HepG2 (cell line): Measurements from ENCODE around the gene ATP5F1C. TPM values are rescaled to one million over a fixed set of nuclear protein-coding genes. Genes with fewer than 3 reads are reported as not detected.
A peak's percentile ranks its signal among the peaks of the same experiment; 100 is the strongest.

ENCODE experiments used
- ATAC-seq: fragments of 200-7000 bp; cut with Tn5 transposase; 3 replicates; pipeline ENCODE4 v1.9.1; 2020; ENCODE audit warnings: mild to moderate bottlenecking, moderate library complexity
- BruUV-seq: library from RNA; stranded (reverse); fragments of 400-500 nt; replicated peaks from 2 replicates; lab custom pipeline; 2021; lab: Mats Ljungman, UMichigan
- CTCF ChIA-PET: fragments of 300-600 bp; formaldehyde crosslinking; extraction: SDS; loops from one replicate; lab custom pipeline; 2021; ENCODE audit warnings: low total read pairs, inconsistent platforms, low intra/inter-chr PET ratio; lab: Yijun Ruan, JAX
- POLR2A ChIA-PET: fragments of 350-600 bp; sonication (Branson Sonifier 250); formaldehyde crosslinking; loops from one replicate; lab custom pipeline; 2020; ENCODE audit warnings: antibody characterized with exemption, inconsistent platforms; lab: Yijun Ruan, JAX
- DNase-seq: peaks from one replicate; pipeline ENCODE4 v3.0.0-alpha.2; 2015; ENCODE audit warnings: low spot score
- FAIRE-seq: peaks from 3 replicates; lab custom pipeline; 2011; peaks lifted over from hg19 to GRCh38; lab: Jason Lieb, UNC
- H2AFZ ChIP-seq: one replicate; pipeline ENCODE4 v1.6.1; 2011; ENCODE audit warnings: low read length, inconsistent platforms
- H3K27ac ChIP-seq: fragments of 300-600 bp; 3 replicates; pipeline ENCODE4 v1.8.0; 2011; ENCODE audit warnings: mixed run types, mild to moderate bottlenecking, mixed read lengths, low read length, inconsistent platforms; ENCODE audit not compliant: insufficient read depth; ENCODE audit errors: extremely low read length
- H3K27me3 ChIP-seq, 2 experiments: fragments of 200-600 bp in 1 of 2; 2 replicates in 1 of 2; 3 replicates in 1 of 2; pipeline versions ENCODE4 v1.6.0 to v1.8.0; 2011; ENCODE audit warnings: low read length in 2 of 2, mild to moderate bottlenecking in 2 of 2, moderate library complexity in 2 of 2, inconsistent platforms in 1 of 2; ENCODE audit not compliant: insufficient read depth in 2 of 2, control insufficient read depth in 1 of 2
- H3K36me3 ChIP-seq, 2 experiments: fragments of 200-600 bp in 1 of 2; replicated peaks in 1 of 2; 2 replicates in 1 of 2; 3 replicates in 1 of 2; pipeline versions ENCODE4 v1.5.1 to v1.8.0; 2011; ENCODE audit warnings: low read length in 2 of 2, inconsistent platforms in 1 of 2; ENCODE audit not compliant: insufficient read depth in 2 of 2, control insufficient read depth in 1 of 2
- H3K4me1 ChIP-seq: 2 replicates; pipeline ENCODE4 v1.5.1; 2012; ENCODE audit warnings: low read length, inconsistent platforms; ENCODE audit not compliant: insufficient read depth
- H3K4me2 ChIP-seq: 2 replicates; pipeline ENCODE4 v1.6.0; 2011; ENCODE audit warnings: low read depth, low read length, inconsistent platforms
- H3K4me3 ChIP-seq, 3 experiments: fragments of 200-600 bp in 1 of 3; sonication (generic), shearing (Covaris generic) in 1 of 3; replicated peaks in 1 of 3; 2 replicates each; pipeline ENCODE4 v1.5.1; 2011 to 2016; ENCODE audit warnings: low read length in 3 of 3, inconsistent platforms in 2 of 3, low read depth in 2 of 3, mild to moderate bottlenecking in 2 of 3, control low read depth in 1 of 3, mixed read lengths in 1 of 3; ENCODE audit not compliant: insufficient read depth in 1 of 3
- H3K79me2 ChIP-seq: one replicate; pipeline ENCODE4 v1.6.1; 2011; ENCODE audit warnings: low read length, inconsistent platforms; ENCODE audit not compliant: insufficient read depth
- H3K9ac ChIP-seq: 2 replicates; pipeline ENCODE4 v1.6.0; 2011; ENCODE audit warnings: mild to moderate bottlenecking, low read depth, low read length, inconsistent platforms; ENCODE audit not compliant: insufficient read depth
- H3K9me3 ChIP-seq: 2 replicates; pipeline ENCODE4 v1.5.1; 2012; ENCODE audit warnings: mild to moderate bottlenecking, low read length
- H4K20me1 ChIP-seq: 2 replicates; pipeline ENCODE4 v1.6.0; 2011; ENCODE audit warnings: inconsistent platforms, mild to moderate bottlenecking, low read length, moderate library complexity; ENCODE audit not compliant: insufficient read depth
- FOSL2 ChIP-seq: sonication (generic); formaldehyde crosslinking; IDR thresholded peaks from 2 replicates; pipeline ENCODE4 v1.4.0; 2020; ENCODE audit warnings: missing genetic modification reagents
- HBP1 ChIP-seq: IDR thresholded peaks from 2 replicates; pipeline ENCODE4 v1.6.1; 2016; ENCODE audit warnings: low read depth, control low read depth
- HOMEZ ChIP-seq: IDR thresholded peaks from 2 replicates; pipeline ENCODE4 v1.6.1; 2016; ENCODE audit warnings: low read depth
- NFE2L2 ChIP-seq: fragments of 150-350 bp; IDR thresholded peaks from 2 replicates; pipeline ENCODE4 v1.6.1; 2014; ENCODE audit warnings: low read length
- ZBTB33 ChIP-seq: sonication (generic); formaldehyde crosslinking; IDR thresholded peaks from 2 replicates; pipeline ENCODE4 v1.4.0; 2020; ENCODE audit warnings: missing genetic modification reagents
- ZNF879 ChIP-seq: sonication (generic); formaldehyde crosslinking; IDR thresholded peaks from 2 replicates; pipeline ENCODE4 v1.8.1; 2023; ENCODE audit warnings: missing genetic modification reagents
- whole genome bisulfite sequencing: methylation state at CpG from one replicate; pipeline ENCODE4 v1.1.6; 2017; ENCODE audit warnings: low lambda C conversion rate; 5-methylcytosine and 5-hydroxymethylcytosine counted together
- in situ Hi-C: cut with HindIII; loops from 2 replicates; pipeline ENCODE4 v1.10.0; 2017; ENCODE audit warnings: low pct_unique_long_range_greater_than_20kb; ENCODE audit not compliant: extremely low pct_ligation_motif_present
- intact Hi-C: fragments of 100-400 bp; cut with micrococcal nuclease; formaldehyde crosslinking; loops from one replicate; pipeline ENCODE4 v1.10.0; 2022; ENCODE audit not compliant: unreplicated experiment
- polyA plus RNA-seq, 8 experiments: library from polyadenylated mRNA; depleted of rRNA in 3 of 8; stranded (reverse) in 7 of 8; unstranded in 1 of 8; fragments of >200 nt; fragmentation: Illumina TruSeq in 4 of 8; extraction: Trizol in 4 of 8; gene quantifications; 2 replicates each; pipeline versions ENCODE4 v1.2.1 to v1.2.3, GENCODE V29; 2011 to 2016; ENCODE audit warnings: low read depth in 4 of 8, missing spikeins in 1 of 8, mixed read lengths in 1 of 8; ENCODE audit not compliant: insufficient read depth in 1 of 8
- total RNA-seq, 5 experiments: library from RNA; depleted of rRNA; stranded (reverse); fragments of >200 nt; fragmentation: Illumina TruSeq; extraction: Trizol; gene quantifications; 2 replicates each; pipeline ENCODE4 v1.2.3, GENCODE V29; 2016; ENCODE audit warnings: low read depth in 1 of 5

Gene ATP5F1C
- total and polyA plus RNA-seq, 2 of the 13 experiments (the other 11 are each of a cell fraction or from before 2014, with no cell fraction given), result 407 to 416 TPM

- POLR2A ChIA-PET, result interaction anchor here (0.8 to 3.3 kb wide), 2 partner anchors 9 to 20 kb away, joined by 3 to 12 read pairs; partner anchors contain the start of genes ATP5F1C, KIN and TAF3
Observed at GRCh38 chr10:7797582-7797981, 9.6 kb downstream of the ATP5F1C start.

More at GRCh38 chr10:7797582-7797981, 9.6 kb downstream of the ATP5F1C start:
- Histone ChIP-seq H3K4me3 (no peak overlapping the region), H3K79me2 (peaks cover 46% of the 10 kb centered on the region), H3K9me3 (no peaks in the 10 kb centered on the region), H2AFZ (no peak overlapping the region), H3K36me3 (peaks cover 14 to 52% of the 10 kb centered on the region in 2 experiments), H3K4me1 (peaks cover 43% of the 10 kb centered on the region), H3K9ac (no peak overlapping the region), H4K20me1 (peaks cover 23% of the 10 kb centered on the region), H3K27ac (no peak overlapping the region), H3K27me3 (no peaks in the 10 kb centered on the region), H3K4me2 (no peak overlapping the region)
- DNase-seq (no peak), ATAC-seq (no peak), FAIRE-seq (no peak)
- in situ Hi-C loops (no loop called here), intact Hi-C loops (loop anchor here (10.0 kb wide), 1 partner anchor 93 kb away; the partner anchor contains the start of gene ITIH2)
- no TSS peak for BruUV-seq
- CTCF ChIA-PET, result no interaction called here
- 83% methylated on average over 6 of the region's 6 CpGs for WGBS
- peak; percentile 76 for TF ChIP-seq FOSL2 (CRISPR knock-in tag)
- no peak for TF ChIP-seq HBP1 (CRISPR knock-in tag)
- peak; percentile 50; the same call in 1 of the 2 replicates for TF ChIP-seq ZBTB33 (CRISPR knock-in tag)
- TF ChIP-seq HOMEZ (CRISPR knock-in tag), result 0 out of 2 replicates have a peak, but pooled peaks have one; percentile 41
- no peak for TF ChIP-seq ZNF879 (CRISPR knock-in tag)
- no peak for TF ChIP-seq NFE2L2
